Spleen (tissue), 11 donors: ENCODE measurements around the gene DPP4. TPM values are rescaled to one million over a fixed set of nuclear protein-coding genes. Genes with fewer than 3 reads are reported as not detected.

Source experiments
- DNase-seq: peaks from one replicate; pipeline ENCODE4 v3.0.0-alpha.2; 2020
- H3K27ac ChIP-seq, 8 donors: fragments of 200-600 bp; sonication (generic) in 7 of 8; 1 replicate in 4 of 8; 2 replicates in 4 of 8; pipeline versions ENCODE4 v1.5.0 to v1.8.0; 2016 to 2021; ENCODE audit warnings: inconsistent platforms in 4 of 8, mild to moderate bottlenecking in 4 of 8, moderate library complexity in 1 of 8
- H3K27me3 ChIP-seq, 7 donors: fragments of 200-600 bp; sonication (generic) in 6 of 7; replicated peaks in 1 of 7; 1 replicate in 4 of 7; 2 replicates in 3 of 7; pipeline versions ENCODE4 v1.5.0 to v1.8.0; 2016 to 2021; ENCODE audit warnings: inconsistent platforms in 3 of 7, mild to moderate bottlenecking in 1 of 7
- H3K36me3 ChIP-seq, 6 donors: fragments of 200-600 bp; sonication (generic) in 5 of 6; 1 replicate in 4 of 6; 2 replicates in 2 of 6; pipeline versions ENCODE4 v1.5.0 to v1.8.0; 2016 to 2021; ENCODE audit warnings: inconsistent platforms in 2 of 6
- H3K4me1 ChIP-seq, 6 donors: fragments of 200-600 bp; sonication (generic) in 5 of 6; 1 replicate in 3 of 6; 2 replicates in 3 of 6; pipeline versions ENCODE4 v1.5.0 to v1.8.0; 2016 to 2021; ENCODE audit warnings: inconsistent platforms in 3 of 6
- H3K4me3 ChIP-seq, 8 donors: fragments of 200-600 bp; sonication (generic) in 7 of 8; 1 replicate in 4 of 8; 2 replicates in 4 of 8; pipeline versions ENCODE4 v1.5.0 to v1.8.0; 2016 to 2021; ENCODE audit warnings: inconsistent platforms in 4 of 8, mild to moderate bottlenecking in 4 of 8, moderate library complexity in 2 of 8
- H3K9me3 ChIP-seq, 8 donors: fragments of 200-600 bp; sonication (generic) in 7 of 8; 1 replicate in 4 of 8; 2 replicates in 4 of 8; pipeline versions ENCODE4 v1.5.0 to v1.8.0; 2016 to 2021; ENCODE audit warnings: inconsistent platforms in 4 of 8
- CTCF ChIP-seq, 11 experiments: fragments of 200-600 bp in 7 of 11; fragments of 450-650 bp in 4 of 11; sonication (generic) in 4 of 11; IDR thresholded peaks in 8 of 11; conservative IDR thresholded peaks in 3 of 11; 1 replicate in 7 of 11; 2 replicates in 4 of 11; pipeline versions ENCODE4 v1.4.0 to v1.8.0; 2016 to 2021; ENCODE audit warnings: antibody characterized with exemption in 11 of 11, inconsistent platforms in 4 of 11, mild to moderate bottlenecking in 1 of 11
- POLR2A ChIP-seq, 3 donors: fragments of 450-650 bp; IDR thresholded peaks; one replicate each; pipeline ENCODE4 v1.5.1; 2017; ENCODE audit warnings: antibody characterized with exemption in 3 of 3, mild to moderate bottlenecking in 1 of 3
- POLR2AphosphoS5 ChIP-seq, 3 donors: sonication (generic); formaldehyde crosslinking; IDR thresholded peaks; one replicate each; pipeline ENCODE4 v1.5.1; 2017; ENCODE audit warnings: antibody characterized with exemption in 3 of 3
- WGBS, 5 donors: extraction: QIAGEN DNeasy Blood & Tissue Kit in 3 of 5; methylation state at CpG; one replicate each; pipeline versions ENCODE4 v1.1.5 to v1.1.7; 2013 to 2018; 5-methylcytosine and 5-hydroxymethylcytosine counted together
- intact Hi-C: fragments of 100-400 bp; cut with DNase I; formaldehyde crosslinking; loops from one replicate; pipeline ENCODE4 v1.15.0; 2023; ENCODE audit warnings: low total_unique reads
- polyA plus RNA-seq, 3 donors: library from polyadenylated mRNA; stranded (reverse); fragments of 200-250 nt; gene quantifications; one replicate each; pipeline ENCODE4 v1.2.1, GENCODE V29; 2013
- total RNA-seq, 7 donors: library from RNA; depleted of rRNA in 3 of 7; stranded (reverse); fragments of >200 nt in 3 of 7; fragmentation: NEBNext Ultra II Directional in 4 of 7; extraction: Animal tissue kit (Norgen Biotek cat#: 25700) in 4 of 7; gene quantifications; one replicate each; pipeline versions ENCODE4 v1.1.0 to v1.2.1, GENCODE V29; 2016 to 2021
- donor health status: healthy with polysubstance abuse.
- donor health status: DM: no; HTN: no; CAD: no; lungs with moderate emphysema.
- donor health status: DM: no; HTN: no; CAD: no.
- donor health status: Bipolar disorder and iron deficiency.
- donor health status: healthy.
- donor health status: DM: no; HTN: no; CAD: no.
- donor health status: DM: yes; HTN: yes; CAD: no.

The DPP4 gene
- total and polyA plus RNA-seq, 10 donors = 1.3 to 28.6 (median 18.4) TPM

GRCh38 chr2:161987311-161987710, 86.7 kb downstream of the DPP4 start:
- Histone ChIP-seq H3K4me1 (peaks cover 0 to 6% (median 2%) of the 10 kb centered on the region in 6 donors), H3K27me3 (no peaks in the 10 kb centered on the region), H3K4me3 (no peak overlapping the region), H3K36me3 (no peaks in the 10 kb centered on the region), H3K9me3 (no peaks in the 10 kb centered on the region), H3K27ac (no peak overlapping the region)
- DNase-seq = no peak
- intact Hi-C loops = no loop called here
- TF ChIP-seq CTCF (IDR thresholded peaks at IDR 0.05 in 8 of 11, conservative IDR thresholded peaks at IDR 0.05 in 3 of 11) (no peak), POLR2AphosphoS5 (IDR thresholded peaks at IDR 0.05) (no peak), POLR2A (IDR thresholded peaks at IDR 0.05) (no peak)
- WGBS, 5 donors = 86 to 96% (median 89%) methylated on average over 2 of the region's 2 CpGs

GRCh38 chr2:161983866-161984265, 90.1 kb downstream of the DPP4 start:
- intact Hi-C loops = no loop called here
- Histone ChIP-seq H3K9me3 (no peaks in the 10 kb centered on the region), H3K36me3 (no peaks in the 10 kb centered on the region), H3K4me3 (no peak overlapping the region), H3K27me3 (no peaks in the 10 kb centered on the region), H3K4me1 (peaks cover 0 to 11% (median 0%) of the 10 kb centered on the region in 6 donors), H3K27ac (no peak overlapping the region)
- no peak for TF ChIP-seq POLR2AphosphoS5 (IDR thresholded peaks at IDR 0.05)
- no peak for TF ChIP-seq POLR2A (IDR thresholded peaks at IDR 0.05)
- no peak for TF ChIP-seq CTCF (IDR thresholded peaks at IDR 0.05 in 8 of 11, conservative IDR thresholded peaks at IDR 0.05 in 3 of 11)
- no peak for DNase-seq
- 89 to 97% (median 94%) methylated on average over 1 of the region's 1 CpG for WGBS, 5 donors

GRCh38 chr2:161983331-161983651, 90.7 kb downstream of the DPP4 start:
- intact Hi-C loops = no loop called here
- 55 to 81% (median 67%) methylated on average over 1 of the region's 1 CpG for WGBS, 5 donors
- TF ChIP-seq CTCF (IDR thresholded peaks at IDR 0.05 in 8 of 11, conservative IDR thresholded peaks at IDR 0.05 in 3 of 11) (no peak), POLR2A (IDR thresholded peaks at IDR 0.05) (no peak), POLR2AphosphoS5 (IDR thresholded peaks at IDR 0.05) (no peak)
- Histone ChIP-seq H3K27me3 (no peaks in the 10 kb centered on the region), H3K36me3 (no peaks in the 10 kb centered on the region), H3K9me3 (no peaks in the 10 kb centered on the region), H3K27ac (no peak overlapping the region), H3K4me3 (no peak overlapping the region), H3K4me1 (peaks cover 0 to 11% (median 0%) of the 10 kb centered on the region in 6 donors)
- no peak for DNase-seq

- no peak for TF ChIP-seq POLR2AphosphoS5 (IDR thresholded peaks at IDR 0.05)
- no peak for TF ChIP-seq POLR2A (IDR thresholded peaks at IDR 0.05)
- no peak for TF ChIP-seq CTCF (IDR thresholded peaks at IDR 0.05 in 8 of 11, conservative IDR thresholded peaks at IDR 0.05 in 3 of 11)
- DNase-seq = no peak
- no peak overlapping the region for H3K4me3 ChIP-seq
These were observed 91.3 kb downstream of the DPP4 start for GRCh38 chr2:161982548-161983330.

More at GRCh38 chr2:161982548-161983330, 91.3 kb downstream of the DPP4 start:
- WGBS, 5 donors = 86 to 90% (median 88%) methylated on average over 7 of the region's 7 CpGs
- Histone ChIP-seq H3K27me3 (no peaks in the 10 kb centered on the region), H3K27ac (no peak overlapping the region), H3K36me3 (no peaks in the 10 kb centered on the region), H3K9me3 (no peaks in the 10 kb centered on the region), H3K4me1 (peaks cover 0 to 11% (median 0%) of the 10 kb centered on the region in 6 donors)
- intact Hi-C loops = no loop called here
